22Rv1 (cell line): ENCODE results near the gene UBE3B.

Experiments used
- H3K27ac ChIP-seq: fragments of 450-650 bp; 2 replicates; pipeline ENCODE4 v1.5.1; 2017
- CTCF ChIP-seq: fragments of 450-650 bp; IDR thresholded peaks from 2 replicates; pipeline ENCODE4 v1.5.1; 2017; ENCODE audit warnings: mild to moderate bottlenecking
- ZFX ChIP-seq: fragments of 450-650 bp; IDR thresholded peaks from 2 replicates; pipeline ENCODE4 v1.6.1; 2017; ENCODE audit warnings: antibody characterized with exemption, borderline replicate concordance

The UBE3B gene

GRCh38 chr12:109445191-109445609, 32.2 kb upstream of the UBE3B start:
- 0 out of 2 replicates have a peak overlapping the region, but pooled peaks have one; percentile 1 for H3K27ac ChIP-seq
- no peak for TF ChIP-seq ZFX
- TF ChIP-seq CTCF, result no peak

DNA sequence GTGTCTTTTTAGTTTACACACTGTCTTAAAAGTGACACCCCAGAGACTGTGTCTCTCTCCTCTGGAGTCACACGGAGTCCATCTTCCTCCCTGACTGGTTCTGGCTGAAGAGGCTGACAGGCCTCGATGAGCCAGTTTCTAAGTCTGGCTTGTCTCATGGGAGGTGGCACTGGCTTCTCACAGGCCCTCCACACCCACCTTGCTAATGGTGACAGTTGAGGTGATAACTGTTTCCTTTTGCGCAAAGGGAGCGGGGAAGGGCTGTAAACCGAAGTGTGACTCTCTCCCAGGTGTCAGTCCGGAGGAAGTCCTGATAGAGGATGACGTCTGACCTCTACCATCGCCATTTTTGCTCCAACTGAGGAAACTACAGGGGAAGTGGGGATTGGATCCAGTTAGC, 30.6 kb upstream of the UBE3B start:
- H3K27ac ChIP-seq, result no peak overlapping the region
- TF ChIP-seq CTCF (no peak), ZFX (no peak)

- H3K27ac ChIP-seq, result no peak overlapping the region
- TF ChIP-seq CTCF (no peak), ZFX (no peak)
Observed at GRCh38 chr12:109447482-109447881, 30.0 kb upstream of the UBE3B start.

- TF ChIP-seq ZFX, result no peak
- TF ChIP-seq CTCF, result no peak
- H3K27ac ChIP-seq, result no peak overlapping the region
Observed at GRCh38 chr12:109448272-109448671, 29.2 kb upstream of the UBE3B start.

DNA sequence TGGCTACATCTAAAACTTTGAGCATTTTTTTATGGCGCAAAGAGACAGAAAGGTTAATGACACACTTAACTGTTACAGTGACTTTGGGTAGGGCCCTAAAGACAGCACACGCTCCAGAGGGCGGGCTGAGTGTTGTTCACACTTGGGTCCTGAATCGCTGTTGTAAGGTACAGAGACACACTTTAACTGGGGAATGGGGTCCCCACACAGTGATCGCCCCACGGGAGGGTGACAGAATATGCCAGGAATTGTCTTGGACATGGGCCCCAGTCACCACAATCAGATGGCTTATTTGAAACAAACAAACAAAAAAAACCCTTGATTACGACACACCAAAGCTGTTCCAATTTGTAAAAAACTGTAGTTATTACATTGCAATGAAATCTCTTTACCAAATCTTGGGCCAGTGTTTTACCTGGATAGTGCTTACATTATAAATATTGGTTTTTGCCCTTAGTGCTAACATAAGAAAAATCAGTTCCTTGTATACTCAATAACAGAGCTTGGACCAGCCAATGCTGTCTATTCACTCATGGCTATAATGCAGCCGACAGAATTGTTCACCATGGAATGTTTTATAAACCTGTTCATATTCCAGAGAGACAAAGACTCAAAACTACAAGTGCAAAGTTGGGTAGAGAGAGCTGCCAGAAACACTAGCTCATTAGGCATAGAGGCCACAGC, 28.6 kb upstream of the UBE3B start:
- H3K27ac ChIP-seq, result no peak overlapping the region
- TF ChIP-seq CTCF, result no peak
- TF ChIP-seq ZFX, result no peak

- no peak overlapping the region for H3K27ac ChIP-seq
- TF ChIP-seq ZFX, result no peak
- no peak for TF ChIP-seq CTCF
Observed at GRCh38 chr12:109449845-109450532, 27.4 kb upstream of the UBE3B start.

DNA sequence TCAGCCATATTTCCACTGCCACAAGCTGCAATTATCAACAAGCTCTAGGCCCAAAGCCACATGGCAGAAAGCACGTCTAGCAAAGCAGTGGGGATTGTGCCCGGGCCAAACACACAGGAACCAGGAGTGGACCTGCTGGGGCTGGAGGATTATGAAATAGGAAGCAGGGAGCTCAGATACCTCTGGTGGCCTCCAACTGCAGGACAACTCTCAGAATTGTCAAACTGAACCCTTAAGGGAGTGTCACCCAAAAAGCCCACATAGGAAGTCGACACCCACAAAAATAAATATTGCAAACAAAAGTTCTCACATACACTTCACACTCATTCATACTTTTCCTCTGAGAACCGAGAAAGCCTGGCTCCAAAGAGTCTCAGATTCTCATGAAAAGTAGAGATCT, 26.5 kb upstream of the UBE3B start:
- TF ChIP-seq ZFX (no peak), CTCF (no peak)
- H3K27ac ChIP-seq, result no peak overlapping the region
